Subcutaneous adipose tissue (tissue), 4 donors: ENCODE data around the gene RPIA. TPM values are rescaled to one million over a fixed set of nuclear protein-coding genes. Genes with fewer than 3 reads are reported as not detected.

Experiments
- CTCF ChIP-seq: fragments of 450-650 bp; IDR thresholded peaks from one replicate; pipeline ENCODE4 v1.5.1; 2016; ENCODE audit warnings: low read depth, mild to moderate bottlenecking, control low read depth, antibody characterized with exemption, moderate library complexity
- total RNA-seq, 4 donors: library from RNA; depleted of rRNA; stranded (reverse); fragments of >200 nt; gene quantifications; one replicate each; pipeline ENCODE4 v1.1.0, GENCODE V29; 2016

Gene RPIA
- total RNA-seq, 4 donors from 2014 or later, result 10.2 to 13.9 (median 11.1) TPM

GRCh38 chr2:88698498-88699233, 7.2 kb downstream of the RPIA start:
- no peak for TF ChIP-seq CTCF

GRCh38 chr2:88707003-88707402, 15.5 kb downstream of the RPIA start:
- TF ChIP-seq CTCF, result no peak

- TF ChIP-seq CTCF, result no peak
Observed at GRCh38 chr2:88709181-88709631, 17.7 kb downstream of the RPIA start.

GRCh38 chr2:88711289-88711688, 19.8 kb downstream of the RPIA start:
- TF ChIP-seq CTCF, result no peak

- TF ChIP-seq CTCF, result no peak
Observed at GRCh38 chr2:88711897-88712296, 20.4 kb downstream of the RPIA start.

- TF ChIP-seq CTCF, result no peak
Observed at GRCh38 chr2:88713408-88713807, 21.9 kb downstream of the RPIA start.

- no peak for TF ChIP-seq CTCF
Observed at GRCh38 chr2:88714667-88715066, 23.2 kb downstream of the RPIA start.
